ENCODE results near the gene TMEM232. TPM values are rescaled to one million over a fixed set of nuclear protein-coding genes. Genes with fewer than 3 reads are reported as not detected.

The TMEM232 gene
- total RNA-seq, 1 donor from 2014 or later: 1.6 TPM

DNA sequence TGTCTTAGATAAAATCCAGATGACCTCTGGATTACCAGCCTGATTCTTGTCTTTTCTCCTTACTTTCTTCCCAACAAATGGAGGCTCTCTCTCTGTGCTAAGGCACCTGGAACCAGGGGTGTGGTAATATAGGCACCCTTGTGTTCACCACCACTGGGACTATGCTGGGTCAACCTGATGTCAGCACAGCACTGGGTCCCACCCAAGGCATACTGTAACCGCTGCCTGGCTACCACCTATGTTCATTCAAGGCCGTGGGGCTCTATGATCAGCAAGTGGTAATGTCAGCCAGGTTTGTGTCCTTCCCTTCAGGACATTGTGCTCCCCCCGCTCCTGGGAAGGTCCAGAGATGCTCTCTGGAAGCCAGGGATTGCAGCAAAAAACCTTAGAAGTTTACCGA lies 283.6 kb downstream of the TMEM232 start:
- peaks cover 0 to 3% (median 0%) of the 10 kb centered on the region in 3 donors for H3K4me1 ChIP-seq (ENCODE audit: control insufficient read depth in 3 of 3, insufficient read depth in 3 of 3, low read length in 3 of 3)
- H3K9ac ChIP-seq (ENCODE audit: low read depth in 1 of 3, low read length in 3 of 3): no peak overlapping the region
- H3K27ac ChIP-seq (ENCODE audit: low read depth, low read length): no peak overlapping the region
- peaks cover 0 to 2% (median 0%) of the 10 kb centered on the region in 3 donors for H3K9me3 ChIP-seq (ENCODE audit: control insufficient read depth in 3 of 3, low read length in 3 of 3)
- H3K4me3 ChIP-seq (ENCODE audit: low read length in 3 of 3): no peak overlapping the region
- no peaks in the 10 kb centered on the region for H3K27me3 ChIP-seq (ENCODE audit: control insufficient read depth in 3 of 3, insufficient read depth in 3 of 3, low read length in 3 of 3)
- H3K36me3 ChIP-seq (ENCODE audit: control insufficient read depth in 3 of 3, insufficient read depth in 3 of 3, low read length in 3 of 3): no peaks in the 10 kb centered on the region

DNA sequence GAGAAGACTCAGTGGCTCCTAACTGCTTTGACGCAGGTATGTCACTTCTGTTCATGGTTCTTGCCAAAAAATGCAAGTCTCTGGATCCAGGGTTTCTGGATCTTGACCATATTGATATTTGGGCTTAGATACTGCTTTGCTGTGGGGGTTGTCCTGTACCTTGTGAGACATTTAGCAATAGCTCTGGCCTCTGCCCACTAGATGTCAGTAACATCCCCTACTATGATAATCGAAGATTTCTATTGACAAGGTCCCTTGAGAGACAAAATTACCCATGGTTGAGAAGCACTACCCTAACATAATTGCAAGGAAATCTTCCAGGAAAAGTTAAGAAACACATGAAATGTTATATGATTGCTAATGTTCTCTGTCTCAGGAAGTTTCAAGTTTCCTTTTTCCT lies 285.4 kb downstream of the TMEM232 start:
- H3K4me3 ChIP-seq (ENCODE audit: low read length in 3 of 3): no peak overlapping the region
- H3K36me3 ChIP-seq (ENCODE audit: control insufficient read depth in 3 of 3, insufficient read depth in 3 of 3, low read length in 3 of 3): no peaks in the 10 kb centered on the region
- peaks cover 0 to 2% (median 0%) of the 10 kb centered on the region in 3 donors for H3K9me3 ChIP-seq (ENCODE audit: control insufficient read depth in 3 of 3, low read length in 3 of 3)
- no peak overlapping the region for H3K27ac ChIP-seq (ENCODE audit: low read depth, low read length)
- H3K27me3 ChIP-seq (ENCODE audit: control insufficient read depth in 3 of 3, insufficient read depth in 3 of 3, low read length in 3 of 3): no peaks in the 10 kb centered on the region
- H3K9ac ChIP-seq (ENCODE audit: low read depth in 1 of 3, low read length in 3 of 3): no peak overlapping the region
- peaks cover 0 to 3% (median 0%) of the 10 kb centered on the region in 3 donors for H3K4me1 ChIP-seq (ENCODE audit: control insufficient read depth in 3 of 3, insufficient read depth in 3 of 3, low read length in 3 of 3)

DNA sequence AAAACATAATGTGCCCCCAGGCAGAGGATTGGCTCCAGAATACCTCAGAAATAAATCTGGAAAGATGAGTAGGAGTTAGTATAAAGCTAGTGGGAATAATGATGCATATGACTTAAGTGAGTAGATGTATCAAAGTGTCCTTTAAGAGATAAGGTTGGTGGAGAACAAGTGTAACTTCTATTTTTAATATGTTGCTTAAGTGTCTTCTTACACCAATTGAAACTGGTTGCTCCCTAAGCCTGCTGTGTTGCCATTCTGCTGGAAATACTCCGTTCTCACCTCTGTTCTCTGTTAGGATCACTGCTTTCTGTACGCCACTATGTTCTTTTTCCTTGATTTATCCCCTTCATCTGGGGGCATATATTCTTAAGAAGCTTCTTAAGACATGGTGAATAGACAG lies 286.4 kb downstream of the TMEM232 start:
- Histone ChIP-seq H3K9ac (ENCODE audit: low read depth in 1 of 3, low read length in 3 of 3) (no peak overlapping the region), H3K27ac (ENCODE audit: low read depth, low read length) (no peak overlapping the region), H3K9me3 (ENCODE audit: control insufficient read depth in 3 of 3, low read length in 3 of 3) (peaks cover 0 to 2% (median 0%) of the 10 kb centered on the region in 3 donors), H3K27me3 (ENCODE audit: control insufficient read depth in 3 of 3, insufficient read depth in 3 of 3, low read length in 3 of 3) (no peaks in the 10 kb centered on the region), H3K4me1 (ENCODE audit: control insufficient read depth in 3 of 3, insufficient read depth in 3 of 3, low read length in 3 of 3) (peaks cover 0 to 3% (median 0%) of the 10 kb centered on the region in 3 donors), H3K36me3 (ENCODE audit: control insufficient read depth in 3 of 3, insufficient read depth in 3 of 3, low read length in 3 of 3) (no peaks in the 10 kb centered on the region), H3K4me3 (ENCODE audit: low read length in 3 of 3) (no peak overlapping the region)

DNA sequence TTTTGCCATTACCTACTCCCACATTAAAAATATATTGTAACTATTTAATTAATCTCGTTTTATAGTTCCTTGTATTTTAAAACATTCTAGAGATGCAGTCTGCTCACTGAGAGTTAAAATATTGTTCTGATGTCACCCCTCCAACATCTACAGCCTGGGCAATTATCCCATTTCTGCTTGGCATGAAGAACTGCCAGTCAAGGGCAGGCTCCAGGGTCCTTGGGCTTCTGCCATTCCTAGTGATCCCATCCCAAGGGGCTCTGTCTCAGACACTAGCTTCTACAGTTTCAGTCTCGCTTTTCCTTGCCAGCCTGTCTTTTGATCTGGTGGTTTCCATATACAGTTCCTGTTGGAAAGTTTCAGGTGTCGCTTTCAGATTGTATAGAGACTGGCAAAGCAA lies 287.2 kb downstream of the TMEM232 start:
- Histone ChIP-seq H3K36me3 (ENCODE audit: control insufficient read depth in 3 of 3, insufficient read depth in 3 of 3, low read length in 3 of 3) (no peaks in the 10 kb centered on the region), H3K9me3 (ENCODE audit: control insufficient read depth in 3 of 3, low read length in 3 of 3) (peaks cover 0 to 2% (median 0%) of the 10 kb centered on the region in 3 donors), H3K9ac (ENCODE audit: low read depth in 1 of 3, low read length in 3 of 3) (peak overlapping the region in 1 of 3 donors; percentile 40), H3K4me1 (ENCODE audit: control insufficient read depth in 3 of 3, insufficient read depth in 3 of 3, low read length in 3 of 3) (peaks cover 0 to 3% (median 0%) of the 10 kb centered on the region in 3 donors), H3K27me3 (ENCODE audit: control insufficient read depth in 3 of 3, insufficient read depth in 3 of 3, low read length in 3 of 3) (no peaks in the 10 kb centered on the region), H3K27ac (ENCODE audit: low read depth, low read length) (no peak overlapping the region), H3K4me3 (ENCODE audit: low read length in 3 of 3) (peak overlapping the region in 1 of 3 donors; percentile 39)

DNA sequence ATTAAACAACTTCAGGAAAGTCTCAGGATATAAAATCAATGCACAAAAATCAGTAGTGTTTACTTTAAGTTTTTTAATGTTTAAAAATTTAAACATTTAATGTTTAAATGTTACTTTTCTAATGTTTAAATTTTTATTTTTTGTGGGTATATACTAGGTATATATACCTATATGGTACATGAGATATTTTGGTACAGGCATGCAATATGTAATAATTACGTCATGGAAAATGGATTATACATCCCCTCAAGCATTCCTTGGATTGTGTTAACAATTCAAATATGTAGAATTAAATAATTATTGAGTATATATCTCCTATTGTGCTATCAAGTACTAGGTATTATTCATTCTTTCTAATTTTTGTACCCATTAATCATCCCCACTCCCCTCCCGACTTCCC lies 291.3 kb downstream of the TMEM232 start:
- no peak overlapping the region for H3K9ac ChIP-seq (ENCODE audit: low read depth in 1 of 3, low read length in 3 of 3)
- no peak overlapping the region for H3K4me3 ChIP-seq (ENCODE audit: low read length in 3 of 3)
- H3K27ac ChIP-seq (ENCODE audit: low read depth, low read length): no peak overlapping the region
- peaks cover 0 to 3% (median 0%) of the 10 kb centered on the region in 3 donors for H3K9me3 ChIP-seq (ENCODE audit: control insufficient read depth in 3 of 3, low read length in 3 of 3)
- no peaks in the 10 kb centered on the region for H3K27me3 ChIP-seq (ENCODE audit: control insufficient read depth in 3 of 3, insufficient read depth in 3 of 3, low read length in 3 of 3)
- H3K4me1 ChIP-seq (ENCODE audit: control insufficient read depth in 3 of 3, insufficient read depth in 3 of 3, low read length in 3 of 3): peaks cover 0 to 3% (median 0%) of the 10 kb centered on the region in 3 donors
- H3K36me3 ChIP-seq (ENCODE audit: control insufficient read depth in 3 of 3, insufficient read depth in 3 of 3, low read length in 3 of 3): no peaks in the 10 kb centered on the region

DNA sequence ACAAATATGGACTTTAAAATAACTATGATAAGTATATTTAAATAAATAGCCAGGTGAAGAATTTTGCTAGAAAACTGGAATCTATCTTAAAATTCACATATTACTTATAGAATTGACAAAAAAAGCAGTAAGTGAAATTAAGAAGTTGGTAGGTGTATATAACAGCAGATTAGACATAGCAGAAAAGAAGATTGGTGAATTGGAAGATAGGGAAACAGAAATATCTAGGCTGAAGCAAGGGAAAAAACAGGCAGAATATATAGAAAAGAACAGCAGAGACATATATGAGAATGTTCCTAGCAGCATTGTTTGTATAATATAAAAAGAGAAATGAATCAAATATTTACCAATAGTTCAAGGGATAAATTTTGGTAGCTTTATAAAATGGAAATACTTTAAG lies 294.9 kb downstream of the TMEM232 start:
- Histone ChIP-seq H3K9me3 (ENCODE audit: control insufficient read depth in 3 of 3, low read length in 3 of 3) (peaks cover 0 to 3% (median 0%) of the 10 kb centered on the region in 3 donors), H3K36me3 (ENCODE audit: control insufficient read depth in 3 of 3, insufficient read depth in 3 of 3, low read length in 3 of 3) (no peaks in the 10 kb centered on the region), H3K4me1 (ENCODE audit: control insufficient read depth in 3 of 3, insufficient read depth in 3 of 3, low read length in 3 of 3) (no peaks in the 10 kb centered on the region), H3K4me3 (ENCODE audit: low read length in 3 of 3) (no peak overlapping the region), H3K27me3 (ENCODE audit: control insufficient read depth in 3 of 3, insufficient read depth in 3 of 3, low read length in 3 of 3) (no peaks in the 10 kb centered on the region), H3K9ac (ENCODE audit: low read depth in 1 of 3, low read length in 3 of 3) (no peak overlapping the region), H3K27ac (ENCODE audit: low read depth, low read length) (no peak overlapping the region)

DNA sequence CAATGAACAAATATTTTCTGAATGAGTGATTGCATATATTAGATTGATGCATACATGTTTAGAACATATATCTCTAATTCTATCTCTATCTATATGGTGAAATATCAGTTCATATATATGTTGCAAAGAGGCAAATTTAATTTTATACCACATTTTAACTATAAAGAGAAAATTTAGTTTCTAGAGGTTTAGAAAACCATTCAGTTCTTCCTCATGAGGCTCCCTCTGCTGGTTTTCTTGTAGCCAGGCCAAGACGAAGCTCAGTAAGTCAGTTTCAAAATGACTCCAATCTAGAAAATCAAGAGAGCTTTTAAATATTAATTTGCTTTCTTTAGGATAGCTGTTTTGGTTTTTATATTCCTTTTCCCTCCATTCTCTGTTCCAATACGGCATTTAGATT lies 312.1 kb downstream of the TMEM232 start:
- Histone ChIP-seq H3K4me1 (ENCODE audit: control insufficient read depth in 3 of 3, insufficient read depth in 3 of 3, low read length in 3 of 3) (no peaks in the 10 kb centered on the region), H3K9me3 (ENCODE audit: control insufficient read depth in 3 of 3, low read length in 3 of 3) (no peaks in the 10 kb centered on the region), H3K36me3 (ENCODE audit: control insufficient read depth in 3 of 3, insufficient read depth in 3 of 3, low read length in 3 of 3) (no peaks in the 10 kb centered on the region), H3K9ac (ENCODE audit: low read depth in 1 of 3, low read length in 3 of 3) (no peak overlapping the region), H3K27ac (ENCODE audit: low read depth, low read length) (no peak overlapping the region), H3K4me3 (ENCODE audit: low read length in 3 of 3) (no peak overlapping the region), H3K27me3 (ENCODE audit: control insufficient read depth in 3 of 3, insufficient read depth in 3 of 3, low read length in 3 of 3) (no peaks in the 10 kb centered on the region)

DNA sequence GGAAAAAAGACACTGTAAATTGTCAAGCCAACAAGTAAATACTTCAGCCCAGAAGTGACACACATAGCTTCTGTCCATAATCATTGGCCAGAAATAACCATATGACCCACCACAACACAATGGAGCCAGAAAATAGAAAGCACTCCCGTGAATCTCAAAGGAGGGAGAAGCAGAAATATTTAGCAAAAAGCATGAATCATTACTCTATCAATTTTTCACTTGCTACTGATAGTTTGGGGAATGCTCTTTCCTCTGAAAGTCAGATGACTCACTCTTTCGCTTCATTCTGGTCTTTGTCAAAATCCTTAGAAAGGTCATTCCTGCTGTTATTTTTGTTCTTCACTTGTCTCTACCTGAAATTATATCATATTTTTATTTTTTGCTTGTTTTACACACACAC lies 312.6 kb downstream of the TMEM232 start:
- no peak overlapping the region for H3K4me3 ChIP-seq (ENCODE audit: low read length in 3 of 3)
- H3K27me3 ChIP-seq (ENCODE audit: control insufficient read depth in 3 of 3, insufficient read depth in 3 of 3, low read length in 3 of 3): no peaks in the 10 kb centered on the region
- no peaks in the 10 kb centered on the region for H3K36me3 ChIP-seq (ENCODE audit: control insufficient read depth in 3 of 3, insufficient read depth in 3 of 3, low read length in 3 of 3)
- no peaks in the 10 kb centered on the region for H3K4me1 ChIP-seq (ENCODE audit: control insufficient read depth in 3 of 3, insufficient read depth in 3 of 3, low read length in 3 of 3)
- H3K27ac ChIP-seq (ENCODE audit: low read depth, low read length): no peak overlapping the region
- H3K9ac ChIP-seq (ENCODE audit: low read depth in 1 of 3, low read length in 3 of 3): no peak overlapping the region
- no peaks in the 10 kb centered on the region for H3K9me3 ChIP-seq (ENCODE audit: control insufficient read depth in 3 of 3, low read length in 3 of 3)

DNA sequence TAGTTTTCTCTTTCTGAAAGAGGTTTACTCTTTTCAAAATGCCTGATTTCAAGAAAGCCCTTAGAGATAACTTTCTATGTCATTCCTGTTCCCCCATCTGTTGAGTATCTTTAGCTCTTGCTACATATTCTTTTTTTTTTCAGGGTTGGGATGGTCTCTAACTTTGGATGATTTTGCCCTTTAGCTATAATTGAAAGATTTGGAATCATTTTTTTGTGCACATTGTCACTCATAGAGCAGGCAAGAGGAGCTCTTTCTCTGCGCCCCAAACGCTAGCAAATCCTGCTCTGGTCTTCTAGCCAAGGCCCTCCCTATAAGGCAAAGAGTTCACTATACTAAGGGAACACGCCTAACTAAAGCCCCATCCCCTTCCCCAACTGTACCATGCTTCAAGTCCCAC lies 316.9 kb downstream of the TMEM232 start:
- Histone ChIP-seq H3K4me1 (ENCODE audit: control insufficient read depth in 3 of 3, insufficient read depth in 3 of 3, low read length in 3 of 3) (no peaks in the 10 kb centered on the region), H3K4me3 (ENCODE audit: low read length in 3 of 3) (no peak overlapping the region), H3K27me3 (ENCODE audit: control insufficient read depth in 3 of 3, insufficient read depth in 3 of 3, low read length in 3 of 3) (no peaks in the 10 kb centered on the region), H3K27ac (ENCODE audit: low read depth, low read length) (no peak overlapping the region), H3K36me3 (ENCODE audit: control insufficient read depth in 3 of 3, insufficient read depth in 3 of 3, low read length in 3 of 3) (no peaks in the 10 kb centered on the region), H3K9ac (ENCODE audit: low read depth in 1 of 3, low read length in 3 of 3) (no peak overlapping the region), H3K9me3 (ENCODE audit: control insufficient read depth in 3 of 3, low read length in 3 of 3) (no peaks in the 10 kb centered on the region)

DNA sequence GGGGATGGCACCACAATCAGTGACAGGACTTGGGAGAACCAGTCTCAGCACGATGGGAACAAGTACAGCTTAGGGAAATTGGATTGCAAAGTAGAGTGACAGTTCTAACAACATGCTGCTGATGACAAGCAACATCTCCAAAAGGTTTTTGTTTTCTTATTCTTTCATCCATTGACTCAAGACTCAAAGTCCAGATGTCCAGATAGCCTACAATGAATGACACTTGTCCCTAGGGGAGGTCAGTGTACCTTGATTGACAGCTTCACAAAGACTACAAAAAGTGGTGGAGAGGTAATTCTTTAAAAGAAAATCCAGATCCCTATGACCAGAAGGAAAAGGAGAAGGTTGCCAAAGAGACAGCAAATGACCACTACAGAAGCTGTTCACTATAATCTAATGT lies 323.9 kb downstream of the TMEM232 start:
- Histone ChIP-seq H3K9ac (ENCODE audit: low read depth in 1 of 3, low read length in 3 of 3) (no peak overlapping the region), H3K27me3 (ENCODE audit: control insufficient read depth in 3 of 3, insufficient read depth in 3 of 3, low read length in 3 of 3) (no peaks in the 10 kb centered on the region), H3K4me3 (ENCODE audit: low read length in 3 of 3) (no peak overlapping the region), H3K27ac (ENCODE audit: low read depth, low read length) (no peak overlapping the region), H3K4me1 (ENCODE audit: control insufficient read depth in 3 of 3, insufficient read depth in 3 of 3, low read length in 3 of 3) (no peaks in the 10 kb centered on the region), H3K36me3 (ENCODE audit: control insufficient read depth in 3 of 3, insufficient read depth in 3 of 3, low read length in 3 of 3) (no peaks in the 10 kb centered on the region), H3K9me3 (ENCODE audit: control insufficient read depth in 3 of 3, low read length in 3 of 3) (no peaks in the 10 kb centered on the region)

DNA sequence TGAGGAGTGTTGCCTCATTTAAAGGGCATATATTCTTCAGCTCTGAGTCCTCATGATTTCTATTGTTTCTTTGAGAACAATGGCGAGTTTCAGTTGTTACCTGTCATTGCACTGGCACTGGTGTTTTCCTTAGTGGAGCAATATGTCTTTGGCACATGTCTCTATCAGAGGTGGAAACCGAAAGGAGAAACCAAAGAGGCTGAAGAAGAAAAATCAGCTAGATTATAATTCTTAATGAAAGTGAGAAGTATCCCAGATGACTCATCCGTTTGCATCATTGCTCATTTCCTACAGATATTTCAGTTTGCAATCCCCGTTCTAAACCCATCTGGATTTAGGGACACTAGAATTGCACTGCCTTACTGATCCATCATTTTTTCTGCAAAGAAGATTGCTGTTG lies 324.6 kb downstream of the TMEM232 start:
- no peak overlapping the region for H3K9ac ChIP-seq (ENCODE audit: low read depth in 1 of 3, low read length in 3 of 3)

More for the DNA sequence above, 324.6 kb downstream of the TMEM232 start:
- Histone ChIP-seq H3K27me3 (ENCODE audit: control insufficient read depth in 3 of 3, insufficient read depth in 3 of 3, low read length in 3 of 3) (no peaks in the 10 kb centered on the region), H3K4me1 (ENCODE audit: control insufficient read depth in 3 of 3, insufficient read depth in 3 of 3, low read length in 3 of 3) (no peaks in the 10 kb centered on the region), H3K27ac (ENCODE audit: low read depth, low read length) (no peak overlapping the region), H3K36me3 (ENCODE audit: control insufficient read depth in 3 of 3, insufficient read depth in 3 of 3, low read length in 3 of 3) (no peaks in the 10 kb centered on the region), H3K9me3 (ENCODE audit: control insufficient read depth in 3 of 3, low read length in 3 of 3) (no peaks in the 10 kb centered on the region), H3K4me3 (ENCODE audit: low read length in 3 of 3) (no peak overlapping the region)

All from skeletal muscle tissue (tissue), 4 donors.